ENCODE measurements around the gene ULK4.
"Not testable (repeated sequence)": the region's sequence is repeated elsewhere in the genome, so short reads cannot be mapped to it uniquely, and the experiment has no call there.

ULK4 gene

DNA sequence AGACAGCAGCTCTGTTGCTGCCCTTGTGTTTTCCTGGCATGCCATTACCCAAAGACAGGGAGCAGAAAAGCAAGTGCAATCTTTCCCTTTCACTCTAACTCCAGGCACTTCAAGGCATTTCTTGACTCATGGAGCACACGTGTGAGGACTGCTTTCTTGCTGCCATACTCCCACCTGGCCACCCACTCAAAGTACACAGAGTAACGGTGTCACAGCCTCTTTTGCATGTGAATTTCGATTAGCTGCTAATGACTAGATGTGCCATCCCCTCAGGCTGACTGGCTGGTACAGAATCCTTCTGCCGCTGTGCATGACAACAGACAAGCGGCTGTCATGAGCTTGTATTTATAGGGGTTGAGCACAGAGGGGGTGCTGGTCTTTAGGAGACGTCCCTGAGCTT, 382.0 kb downstream of the ULK4 start:
- no peak for DNase-seq (ENCODE audit: low read depth)

DNA sequence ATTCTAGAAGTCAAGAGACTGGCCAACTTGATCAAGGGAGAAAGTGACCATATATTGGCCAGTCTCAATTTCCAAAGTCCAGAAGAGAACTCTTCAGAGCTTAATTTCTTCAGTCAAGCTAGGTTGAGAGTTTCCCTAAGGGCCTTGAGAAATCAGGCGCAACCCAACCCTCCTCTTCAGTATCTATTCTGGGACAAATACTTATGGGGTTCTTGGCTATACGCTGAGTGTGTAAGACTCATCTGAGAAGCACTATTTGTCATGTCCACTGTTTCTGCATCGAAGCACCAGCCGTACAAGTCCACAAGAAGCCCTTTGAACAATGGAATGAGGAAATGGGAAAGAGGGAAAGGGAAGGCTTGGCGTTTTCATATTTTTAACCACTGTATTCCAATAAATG, 383.1 kb downstream of the ULK4 start:
- DNase-seq (ENCODE audit: low read depth), result no peak

DNA sequence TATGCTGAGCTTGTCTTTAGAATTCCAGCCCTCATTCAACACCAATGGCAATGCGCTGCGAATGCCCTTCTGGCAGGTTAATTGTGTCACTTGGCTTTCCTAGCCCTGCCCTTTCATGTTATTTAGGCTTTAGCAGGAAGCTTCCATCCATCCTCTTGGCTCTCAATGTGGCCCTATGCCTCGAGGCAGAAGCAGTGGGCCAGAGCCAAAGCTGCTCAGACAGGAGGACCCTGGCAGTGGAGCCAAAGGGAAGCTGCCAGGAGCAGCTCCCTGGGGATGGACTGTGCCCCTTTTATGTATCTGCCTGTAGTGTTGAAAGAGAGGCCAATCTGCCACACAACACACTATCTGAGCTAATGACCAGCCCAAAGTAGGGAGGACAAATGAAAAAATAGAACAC, 386.2 kb downstream of the ULK4 start:
- DNase-seq (ENCODE audit: low read depth), result no peak

DNA sequence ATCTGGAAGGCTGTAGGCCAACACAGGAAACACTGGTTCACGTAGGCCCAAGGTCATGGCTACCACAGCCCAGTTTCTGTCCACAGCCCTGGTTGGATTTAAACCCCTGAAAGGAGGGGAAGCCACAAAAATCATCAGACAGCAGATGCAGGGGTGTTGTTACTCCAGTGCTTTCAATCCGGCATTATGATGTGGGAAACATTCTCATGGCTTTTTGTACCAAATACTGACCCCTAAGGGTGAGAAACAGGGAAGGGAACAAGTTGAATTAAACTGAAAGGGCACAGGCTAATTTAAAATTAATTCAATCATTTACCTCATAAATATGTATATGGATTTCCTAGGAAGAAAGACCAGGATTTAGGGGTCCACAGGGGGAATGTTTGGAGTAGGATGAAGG, 387.0 kb downstream of the ULK4 start:
- DNase-seq (ENCODE audit: low read depth), result no peak

DNA sequence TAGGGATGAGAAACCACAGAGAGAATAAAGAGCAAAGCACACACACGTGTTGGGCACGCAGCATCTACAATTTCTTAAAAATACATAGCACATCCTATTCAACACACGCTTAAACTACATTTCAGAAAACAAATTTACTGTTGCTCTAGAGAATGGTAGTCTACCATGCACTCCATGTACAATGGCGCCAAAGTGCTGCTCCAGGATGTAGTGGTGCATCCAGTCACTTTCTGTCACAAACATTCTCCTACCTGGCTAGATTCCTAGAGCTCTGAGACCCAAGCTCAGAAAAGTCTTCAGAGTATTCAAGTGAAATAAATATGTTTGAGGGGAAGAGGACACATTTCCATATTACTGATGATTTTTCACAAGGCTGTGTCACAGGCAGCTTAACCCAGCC, 388.3 kb downstream of the ULK4 start:
- DNase-seq (ENCODE audit: low read depth), result no peak

DNA sequence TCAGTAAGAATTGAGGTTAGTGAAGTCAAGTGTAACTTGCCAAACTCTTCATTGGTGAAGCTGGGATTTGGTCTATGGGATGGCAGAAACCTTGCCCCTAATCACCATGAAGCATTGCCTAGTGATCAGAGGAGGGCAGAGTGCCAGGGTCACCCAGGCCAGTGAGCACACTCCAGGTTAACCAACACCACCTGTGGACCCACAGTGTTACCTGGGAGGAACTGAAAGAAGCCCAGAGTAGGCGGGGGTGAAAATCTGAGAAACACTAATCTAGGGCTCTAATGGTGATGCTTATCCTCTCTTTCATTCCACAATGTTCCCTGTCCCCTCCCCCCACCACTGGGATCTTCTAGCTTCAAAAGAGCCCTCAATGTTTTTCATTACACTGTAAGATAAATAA, 389.8 kb downstream of the ULK4 start:
- no peak for DNase-seq (ENCODE audit: low read depth)

DNA sequence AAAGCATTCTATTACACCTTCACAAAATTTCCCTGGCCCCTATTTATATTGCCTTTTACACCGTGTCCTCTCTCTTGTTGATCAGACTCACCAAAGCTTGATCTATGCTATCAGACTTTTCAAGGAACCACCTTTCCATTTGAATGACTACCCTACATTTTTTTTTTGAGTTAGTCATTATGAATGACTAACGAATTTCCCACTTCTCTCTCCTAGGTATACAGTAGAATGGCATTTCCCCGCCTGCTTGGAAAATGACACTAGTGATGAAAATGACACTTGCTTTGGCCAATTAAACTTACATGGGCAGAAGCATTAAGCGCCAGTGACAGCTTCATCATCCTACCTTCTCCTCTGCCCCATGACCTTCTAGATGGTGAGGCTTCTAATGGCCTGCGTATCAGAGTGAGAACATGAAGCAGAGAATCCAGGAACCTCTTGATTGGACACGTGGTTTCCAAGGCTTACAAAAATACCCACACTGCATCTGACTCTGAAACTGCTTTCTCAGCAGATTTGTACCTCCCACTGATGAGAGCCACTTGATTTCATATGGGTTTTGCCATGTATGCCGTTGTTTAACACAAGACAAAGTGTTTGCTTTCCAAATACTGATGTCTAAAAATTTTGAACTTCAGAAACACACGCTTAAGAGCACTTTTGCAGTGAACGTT, 392.1 kb downstream of the ULK4 start:
- DNase-seq (ENCODE audit: low read depth), result no peak

DNA sequence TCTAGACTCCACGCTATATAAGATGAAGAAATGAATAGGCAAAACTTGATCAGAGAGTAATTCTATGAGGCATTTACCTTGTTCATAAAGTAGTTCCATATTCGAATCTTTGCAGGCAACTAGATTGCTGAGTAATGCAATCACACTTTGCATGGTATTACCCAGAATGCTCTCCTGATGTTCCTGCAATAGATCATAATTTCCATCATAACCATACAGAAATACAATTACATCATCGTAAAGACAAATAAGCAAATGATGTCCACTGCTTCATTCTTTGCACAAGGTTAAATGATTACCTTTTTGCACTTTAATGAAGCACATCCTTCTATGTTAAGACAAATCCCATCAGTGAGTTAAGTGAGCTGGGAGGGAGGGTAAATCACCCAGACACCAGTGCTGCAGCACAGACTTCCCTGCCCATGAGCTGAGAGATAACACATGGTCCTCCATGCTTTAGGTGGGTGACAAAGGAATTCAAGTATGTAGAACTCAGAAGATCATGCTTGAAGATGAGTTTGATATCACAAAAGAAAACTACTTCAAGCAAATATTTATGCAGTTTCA, 395.9 kb downstream of the ULK4 start:
- no peak for DNase-seq (ENCODE audit: low read depth)

DNA sequence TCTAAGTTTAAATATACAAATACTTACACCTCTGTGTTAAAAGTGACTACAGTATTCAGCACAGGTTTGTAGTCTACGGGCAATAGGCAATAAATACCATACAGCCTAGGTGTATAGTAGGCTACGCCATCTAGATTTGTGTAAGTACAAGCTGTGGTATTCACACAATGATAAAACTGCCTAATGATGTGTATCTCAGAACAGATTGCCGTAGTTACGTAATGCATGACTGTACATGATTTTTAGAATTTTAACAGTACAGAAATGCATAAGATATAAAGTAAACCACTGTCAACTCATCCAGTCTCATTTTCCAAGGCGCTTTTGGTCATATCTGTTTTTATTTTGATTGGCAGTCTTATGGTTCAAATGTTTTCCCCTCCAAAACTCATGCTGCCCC, 396.9 kb downstream of the ULK4 start:
- no peak for DNase-seq (ENCODE audit: low read depth)

DNA sequence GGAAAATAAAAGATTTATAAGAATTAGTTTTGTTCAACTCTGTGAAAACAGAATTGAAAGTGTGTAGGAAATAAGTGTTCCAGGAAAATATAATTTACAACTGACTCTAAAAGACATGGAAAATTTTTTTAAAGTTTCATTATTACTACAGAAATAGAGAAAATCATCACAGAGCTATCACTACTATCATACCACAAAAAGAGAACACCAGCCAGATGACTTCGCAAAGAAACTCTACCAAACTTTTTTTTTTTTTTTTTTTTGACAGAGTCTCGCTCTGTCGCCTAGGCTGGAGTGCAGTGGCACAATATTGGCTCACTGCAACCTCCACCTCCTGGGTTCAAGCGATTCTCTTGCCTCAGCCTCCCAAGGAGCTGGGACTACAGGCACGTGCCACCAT, 405.7 kb downstream of the ULK4 start:
- DNase-seq (ENCODE audit: low read depth), result not testable (repeated sequence)

DNA sequence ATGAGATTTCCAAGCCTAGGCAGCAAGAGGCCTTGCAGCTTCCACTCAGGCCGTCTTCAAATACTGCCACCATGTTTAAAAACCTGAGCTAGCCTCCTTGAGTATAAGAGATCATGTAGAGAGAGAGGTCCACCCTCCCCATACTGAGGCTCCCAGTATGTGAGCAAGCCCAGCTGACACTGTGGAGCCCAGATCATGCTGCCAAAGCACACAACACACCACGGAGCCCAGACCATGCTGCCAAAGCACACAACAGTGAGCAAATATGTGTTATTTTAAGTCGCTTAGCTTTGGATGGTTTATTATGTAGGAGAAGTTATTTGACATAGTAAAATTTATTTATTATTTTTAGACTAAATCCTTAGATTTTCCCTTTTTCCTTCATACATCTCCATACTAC, 428.9 kb downstream of the ULK4 start:
- DNase-seq (ENCODE audit: low read depth), result no peak

DNA sequence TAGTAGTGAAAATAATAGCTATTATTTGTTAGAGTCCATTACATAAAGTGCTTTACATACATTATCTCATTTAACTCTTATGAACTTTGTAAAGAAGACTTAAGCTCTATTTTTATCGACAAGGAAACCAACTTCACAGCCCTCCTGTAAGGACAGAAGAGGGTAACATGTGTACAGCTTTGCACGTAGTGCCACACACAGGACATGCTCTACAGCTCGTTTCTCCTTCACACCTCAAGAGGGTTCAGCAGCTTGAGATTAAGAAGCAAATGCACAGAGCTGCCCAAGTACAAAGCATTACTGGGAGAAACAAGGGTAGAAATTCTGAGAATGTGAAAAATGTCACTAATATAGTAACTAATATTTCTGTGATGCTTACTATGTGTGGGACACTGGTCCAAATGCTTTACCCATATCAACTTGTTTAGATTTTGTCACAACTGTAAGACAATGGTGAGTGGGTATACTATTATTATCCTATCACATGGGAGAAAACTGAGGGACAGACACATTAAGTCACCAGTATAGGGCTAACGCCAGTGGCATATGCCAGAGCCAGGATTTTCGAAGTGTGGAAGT, 434.8 kb downstream of the ULK4 start:
- no peak for DNase-seq (ENCODE audit: low read depth)

DNA sequence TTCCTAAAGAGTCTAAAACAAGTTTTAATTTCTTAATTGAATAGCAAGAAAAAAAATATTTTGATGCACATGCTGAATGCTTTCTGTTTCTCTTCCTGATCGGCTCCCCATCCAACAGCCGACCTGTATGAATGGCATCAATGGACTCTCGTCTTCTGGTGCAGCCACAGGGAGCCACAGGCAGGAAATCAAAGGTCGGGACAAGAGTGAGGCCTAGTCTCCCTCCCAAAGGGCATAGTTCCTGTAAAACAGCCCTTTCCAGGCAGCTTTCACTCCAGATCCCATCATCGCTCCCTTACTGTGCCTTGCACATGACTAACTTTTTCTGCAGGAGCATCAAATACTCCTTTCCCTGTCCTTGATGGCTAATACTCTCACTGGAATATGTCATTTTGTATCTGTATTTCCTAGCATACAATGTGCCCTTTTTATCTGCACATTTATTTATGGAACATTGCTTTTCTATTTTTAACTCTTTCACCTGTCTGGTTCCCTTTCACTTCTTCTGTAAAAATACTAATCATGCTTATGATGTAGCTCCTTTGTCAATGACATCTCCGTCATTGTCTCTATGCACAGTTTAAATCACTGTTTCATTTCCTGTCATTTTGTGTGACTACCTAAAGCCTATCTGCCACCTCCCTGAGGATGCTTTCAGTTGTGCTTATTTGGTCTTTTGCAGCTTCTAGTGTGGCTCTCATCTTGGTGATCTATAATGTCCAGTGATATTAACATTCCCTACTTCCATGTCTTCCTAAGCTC, 436.4 kb downstream of the ULK4 start:
- no peak for DNase-seq (ENCODE audit: low read depth)

DNA sequence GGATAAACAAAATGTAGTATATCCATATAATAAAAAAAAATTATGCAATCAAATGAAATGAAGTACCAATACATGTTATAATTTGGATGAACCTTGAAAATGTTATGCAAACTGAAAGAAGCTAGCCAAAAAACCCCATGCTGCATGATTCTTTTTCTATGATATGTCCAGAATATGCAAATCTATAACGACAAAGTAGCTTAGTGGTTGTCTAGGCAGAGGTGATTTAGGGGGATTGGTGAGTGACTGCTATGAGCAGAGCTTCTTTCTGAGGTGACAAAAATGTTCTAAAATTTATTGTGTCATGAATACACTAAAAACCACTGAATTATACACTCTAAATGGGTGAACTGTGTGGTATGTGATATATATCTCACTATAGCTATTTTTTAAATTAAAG, 438.0 kb downstream of the ULK4 start:
- DNase-seq (ENCODE audit: low read depth), result no peak

DNA sequence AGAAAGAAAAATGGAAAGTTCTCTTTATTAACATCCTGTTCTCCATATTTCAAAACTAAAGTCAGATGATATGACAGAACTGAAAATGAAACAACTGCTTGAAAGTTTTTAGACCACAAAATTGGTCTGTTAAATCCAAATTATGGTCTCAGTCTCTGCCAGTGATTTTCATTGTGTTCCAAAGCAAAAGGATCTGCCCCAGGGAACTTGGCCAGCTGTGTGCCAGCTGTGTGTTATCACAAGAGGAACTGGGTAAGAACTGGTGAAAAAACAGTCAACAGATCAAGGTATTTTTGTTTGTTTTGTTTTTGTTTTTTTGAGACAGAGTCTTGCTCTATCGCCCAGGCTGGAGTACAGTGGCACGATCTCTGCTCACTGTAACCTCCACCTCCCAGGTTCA, 439.3 kb downstream of the ULK4 start:
- no peak for DNase-seq (ENCODE audit: low read depth)

DNA sequence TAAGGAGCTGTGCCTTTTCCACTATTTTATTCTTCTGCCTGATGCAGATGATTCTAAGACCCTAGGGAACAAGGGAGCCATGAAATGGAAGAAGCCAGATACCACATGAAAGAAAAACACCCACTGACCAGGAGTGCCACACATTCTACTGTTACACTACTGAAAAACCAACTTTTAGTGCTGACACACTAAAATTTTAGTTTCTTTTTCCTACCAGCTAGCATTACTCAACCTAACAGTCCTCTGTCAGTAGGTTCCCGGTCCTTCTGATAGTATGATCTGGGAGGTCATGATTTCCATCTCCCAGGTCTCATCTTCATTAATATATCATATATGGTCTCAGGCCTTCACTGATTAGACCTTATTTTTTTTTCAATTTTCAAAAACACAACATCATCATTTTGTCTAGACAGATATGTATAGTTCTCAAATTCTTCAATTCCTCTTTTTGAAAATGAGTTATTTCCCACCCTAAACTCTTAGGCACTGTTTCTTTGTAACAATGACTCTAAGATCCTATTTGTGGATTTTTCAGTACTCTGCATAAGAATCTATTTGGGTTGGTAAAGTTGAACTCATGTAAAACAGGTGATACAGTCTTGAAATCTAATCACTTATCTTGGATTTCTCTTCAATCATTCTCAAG, 440.8 kb downstream of the ULK4 start:
- no peak for DNase-seq (ENCODE audit: low read depth)

DNA sequence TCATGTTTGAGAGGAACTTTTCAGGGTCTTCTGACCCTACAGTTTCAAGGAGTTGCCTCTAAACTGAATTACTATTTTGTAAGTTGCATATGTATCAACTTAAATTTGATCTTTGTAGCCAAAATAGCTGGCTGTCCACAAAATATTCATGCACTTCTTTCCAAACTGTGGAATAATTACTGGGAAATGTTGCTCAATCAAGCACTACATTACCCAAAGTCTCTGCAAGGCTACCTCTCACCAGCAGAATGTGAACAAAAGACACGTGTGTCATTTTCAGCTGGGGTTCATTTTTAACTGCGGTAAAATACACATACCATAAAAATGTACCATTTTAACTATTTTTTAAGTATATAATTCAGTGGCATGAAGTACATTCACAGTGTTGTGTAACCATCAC, 442.2 kb downstream of the ULK4 start:
- DNase-seq (ENCODE audit: low read depth), result no peak

DNA sequence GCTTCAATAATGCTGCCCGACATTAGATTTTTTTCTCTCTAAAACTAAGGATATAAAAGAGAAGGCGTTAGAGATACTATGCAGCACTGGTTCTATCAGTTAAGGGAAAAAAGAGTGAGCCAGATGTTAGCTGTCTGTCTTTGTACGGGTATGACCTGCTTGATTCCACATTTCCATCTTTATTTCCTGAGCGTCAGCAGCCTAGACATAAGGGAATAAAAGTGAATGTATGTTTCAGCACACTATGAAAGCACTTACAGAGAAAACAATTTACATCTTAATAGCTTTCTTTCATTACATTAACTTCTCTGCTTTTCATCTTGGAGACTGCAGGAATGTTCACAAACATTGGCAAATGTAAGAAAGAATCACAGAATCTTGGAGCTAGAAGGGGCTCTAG, 443.3 kb downstream of the ULK4 start:
- DNase-seq (ENCODE audit: low read depth), result no peak

DNA sequence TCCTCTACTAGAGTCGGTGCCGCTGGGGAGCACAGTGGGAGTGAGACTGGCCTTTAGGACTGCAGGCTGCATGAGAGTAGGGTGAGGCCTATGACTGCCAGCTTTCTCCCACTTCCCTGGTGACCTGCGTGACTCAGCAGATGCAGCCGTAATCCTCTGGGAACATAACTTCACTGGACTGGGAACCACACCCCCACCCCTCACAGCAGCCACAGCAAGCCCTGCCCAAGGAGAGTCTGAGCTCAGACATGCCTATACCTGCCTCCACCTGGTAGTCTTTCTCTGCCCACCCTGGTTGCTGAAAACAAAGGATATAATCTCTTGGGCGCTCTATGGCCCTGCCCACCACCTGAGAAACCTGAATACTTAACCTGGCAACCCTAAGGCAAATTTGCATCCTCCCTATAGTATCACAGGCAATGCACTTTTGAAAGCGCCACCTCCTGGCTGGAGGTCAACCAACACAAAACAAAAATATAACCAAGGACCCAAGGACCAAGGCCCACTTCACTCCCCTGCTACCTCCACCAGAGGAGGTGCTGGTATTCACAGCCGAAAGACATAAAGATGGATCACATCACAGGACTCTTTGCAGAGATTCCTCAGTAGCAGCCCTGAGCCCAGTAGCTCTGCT, 453.7 kb downstream of the ULK4 start:
- no peak for DNase-seq (ENCODE audit: low read depth)

DNA sequence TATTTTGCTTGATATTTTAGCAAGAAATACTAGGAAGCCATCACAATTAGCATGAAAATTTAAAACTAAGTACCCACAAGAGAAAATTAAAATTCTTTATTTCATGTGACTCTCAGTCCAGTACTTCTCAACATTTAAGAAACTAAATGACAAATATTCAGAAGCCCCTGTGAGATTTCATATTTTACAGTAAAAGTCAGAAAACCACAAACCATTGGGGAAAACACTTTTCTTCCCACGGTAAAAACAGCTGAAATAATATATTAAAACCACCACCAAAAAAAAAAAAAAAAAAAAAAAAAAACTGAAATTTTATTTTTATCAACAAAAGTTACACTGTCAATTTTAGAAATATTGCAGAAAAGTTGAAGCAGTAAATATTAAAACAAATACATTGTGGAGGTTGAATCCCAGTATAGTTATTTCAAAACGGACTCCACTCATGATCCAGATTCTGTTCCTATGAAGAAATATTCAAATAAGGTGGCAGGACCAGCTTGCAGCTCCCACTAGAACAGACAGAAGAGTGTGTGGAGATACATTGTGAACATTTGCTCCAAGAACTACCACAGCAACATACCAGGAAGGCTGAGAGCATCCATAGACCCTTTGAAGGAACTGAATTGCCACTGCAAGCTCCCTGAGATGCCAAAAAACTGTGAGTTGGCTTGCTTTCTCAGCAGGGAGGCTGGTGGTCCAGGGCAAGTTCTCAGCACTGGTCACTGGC, 454.4 kb downstream of the ULK4 start:
- DNase-seq (ENCODE audit: low read depth), result no peak

DNA sequence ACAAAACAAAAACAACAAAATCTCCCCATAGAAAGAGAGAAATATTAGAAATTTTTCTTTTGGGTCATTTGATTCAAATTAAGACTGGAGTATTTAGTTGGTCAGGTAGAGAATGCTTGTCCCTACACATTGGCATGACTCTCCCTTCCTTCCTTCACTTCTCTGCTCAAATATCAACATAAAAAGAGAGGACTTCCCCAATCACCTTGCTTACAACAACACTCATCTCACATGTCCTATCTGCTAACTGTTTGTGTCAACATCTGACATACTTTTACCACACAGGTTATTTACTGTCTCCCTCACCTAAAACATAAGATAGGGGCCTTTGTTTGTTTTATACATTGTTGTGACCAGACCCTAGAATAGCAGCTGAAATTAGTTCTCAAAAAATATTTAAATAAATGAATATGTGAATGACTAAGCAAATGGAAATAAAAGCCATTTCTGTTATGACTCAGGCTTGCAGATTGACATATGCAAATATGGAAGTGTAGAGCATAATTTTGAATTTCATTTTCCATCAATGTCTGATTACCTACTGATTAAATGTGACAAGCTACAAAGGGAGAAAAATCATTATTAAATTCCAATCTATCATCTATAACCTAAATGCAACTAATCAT, 457.8 kb downstream of the ULK4 start:
- no peak for DNase-seq (ENCODE audit: low read depth)
